ENCODE measurements around the gene CYP2A6.
"Not testable (repeated sequence)": the region's sequence is repeated elsewhere in the genome, so short reads cannot be mapped to it uniquely, and the experiment has no call there.

- not testable (repeated sequence) for TF ChIP-seq CTCF (IDR thresholded peaks at IDR 0.05; ENCODE audit: low read length); EZH2 (IDR thresholded peaks at IDR 0.05; ENCODE audit: borderline replicate concordance, low read length)
Observed at GRCh38 chr19:40875526-40875951, 25.3 kb upstream of the CYP2A6 start.
